Measurements from ENCODE around the gene LAMB4. TPM values are rescaled to one million over a fixed set of nuclear protein-coding genes. Genes with fewer than 3 reads are reported as not detected.

Gene LAMB4
- total RNA-seq, 2 experiments from 2014 or later, result 0.08 to 0.11 TPM

GRCh38 chr7:108007261-108007660, 122.9 kb downstream of the LAMB4 start:
- ChIA-PET CTCF (no interaction called here), POLR2A (no interaction called here)
- Histone ChIP-seq H3K4me3 (ENCODE audit: low read length) (no peak overlapping the region), H3K9me3 (ENCODE audit: control insufficient read depth in 1 of 2, insufficient read depth in 1 of 2, low read length in 2 of 2) (peaks cover 0 to 7% of the 10 kb centered on the region in 2 experiments), H3K4me1 (ENCODE audit: insufficient read depth, low read length) (peaks cover 16% of the 10 kb centered on the region), H3K27ac (ENCODE audit: low read depth in 1 of 2, low read length in 2 of 2) (no peak overlapping the region), H3K36me3 (ENCODE audit: insufficient read depth, low read length) (no peaks in the 10 kb centered on the region), H3K27me3 (ENCODE audit: control insufficient read depth in 1 of 2, insufficient read depth in 2 of 2, low read length in 2 of 2) (peaks cover 31 to 33% of the 10 kb centered on the region in 2 experiments)
- Mint-ChIP-seq H3K4me3 (no peak overlapping the region), H3K27me3 (peaks cover 59% of the 10 kb centered on the region), H3K36me3 (ENCODE audit: low read depth) (no peaks in the 10 kb centered on the region), H3K27ac (no peak overlapping the region), H3K4me1 (ENCODE audit: low read depth) (peaks cover 7% of the 10 kb centered on the region), H3K9me3 (no peaks in the 10 kb centered on the region)
- TF ChIP-seq, protein P1, sequence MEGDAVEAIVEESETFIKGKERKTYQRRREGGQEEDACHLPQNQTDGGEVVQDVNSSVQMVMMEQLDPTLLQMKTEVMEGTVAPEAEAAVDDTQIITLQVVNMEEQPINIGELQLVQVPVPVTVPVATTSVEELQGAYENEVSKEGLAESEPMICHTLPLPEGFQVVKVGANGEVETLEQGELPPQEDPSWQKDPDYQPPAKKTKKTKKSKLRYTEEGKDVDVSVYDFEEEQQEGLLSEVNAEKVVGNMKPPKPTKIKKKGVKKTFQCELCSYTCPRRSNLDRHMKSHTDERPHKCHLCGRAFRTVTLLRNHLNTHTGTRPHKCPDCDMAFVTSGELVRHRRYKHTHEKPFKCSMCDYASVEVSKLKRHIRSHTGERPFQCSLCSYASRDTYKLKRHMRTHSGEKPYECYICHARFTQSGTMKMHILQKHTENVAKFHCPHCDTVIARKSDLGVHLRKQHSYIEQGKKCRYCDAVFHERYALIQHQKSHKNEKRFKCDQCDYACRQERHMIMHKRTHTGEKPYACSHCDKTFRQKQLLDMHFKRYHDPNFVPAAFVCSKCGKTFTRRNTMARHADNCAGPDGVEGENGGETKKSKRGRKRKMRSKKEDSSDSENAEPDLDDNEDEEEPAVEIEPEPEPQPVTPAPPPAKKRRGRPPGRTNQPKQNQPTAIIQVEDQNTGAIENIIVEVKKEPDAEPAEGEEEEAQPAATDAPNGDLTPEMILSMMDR (IDR thresholded peaks at IDR 0.05), result no peak
- ATAC-seq (ENCODE audit: poor library complexity) (no peak), DNase-seq (no peak)
- intact Hi-C loops (cut with DNase I, micrococcal nuclease), result no loop called here

DNA sequence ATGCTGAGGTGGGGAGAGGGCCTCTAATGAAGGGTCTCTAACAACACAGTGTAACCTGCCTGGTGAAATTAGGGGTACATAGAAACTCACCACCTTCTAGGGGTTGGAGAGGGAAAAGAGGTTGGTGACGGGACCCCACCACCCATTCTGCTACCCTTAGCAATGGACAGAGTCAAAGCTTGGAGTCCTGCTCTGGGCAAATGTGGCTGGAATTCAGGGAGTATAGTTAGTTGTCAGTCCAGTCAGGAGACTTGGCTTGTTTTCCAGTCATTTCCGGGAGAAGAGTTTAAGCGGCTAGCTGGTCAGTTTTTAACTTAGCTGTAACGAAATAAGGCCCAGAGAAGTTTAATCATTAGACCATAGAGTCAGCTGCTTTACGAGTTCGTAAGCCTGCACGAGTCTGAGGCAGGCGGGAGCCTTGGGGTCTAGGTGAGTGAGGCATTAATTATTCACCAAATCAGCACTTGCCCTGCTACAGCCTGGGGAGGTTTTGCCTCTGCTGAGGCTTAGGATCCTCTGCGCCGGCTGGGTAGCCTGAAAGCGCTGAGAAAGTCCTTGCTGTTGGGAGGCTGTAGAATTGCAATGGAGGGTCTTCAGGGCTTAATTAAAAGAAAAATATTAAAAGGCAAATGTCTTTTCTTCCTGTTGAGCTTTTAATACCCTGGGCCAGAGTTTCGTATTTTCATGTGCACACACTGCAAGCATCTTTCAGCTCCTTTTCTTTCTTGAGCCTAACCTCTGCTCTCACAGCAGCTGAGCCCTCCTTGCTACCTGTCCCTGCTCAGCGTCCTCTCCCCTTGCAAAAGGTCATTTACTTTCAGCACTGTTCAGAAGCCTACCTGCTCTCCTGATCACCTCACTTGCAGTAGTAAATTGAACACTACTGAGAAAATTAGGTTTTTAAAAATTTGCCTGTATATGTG, 125.7 kb downstream of the LAMB4 start:
- POLR2A ChIA-PET, result no interaction called here
- no peaks in the 10 kb centered on the region for H3K9me3 Mint-ChIP-seq
- H3K4me3 Mint-ChIP-seq, result peak overlapping the region; percentile 77
- TF ChIP-seq, protein P1 (IDR thresholded peaks at IDR 0.05), result no peak
- Histone ChIP-seq H3K4me3 (ENCODE audit: low read length) (no peak overlapping the region), H3K4me1 (ENCODE audit: insufficient read depth, low read length) (peaks cover 28% of the 10 kb centered on the region), H3K27me3 (ENCODE audit: control insufficient read depth in 1 of 2, insufficient read depth in 2 of 2, low read length in 2 of 2) (peaks cover 45 to 54% of the 10 kb centered on the region in 2 experiments), H3K9me3 (ENCODE audit: control insufficient read depth in 1 of 2, insufficient read depth in 1 of 2, low read length in 2 of 2) (peaks cover 0 to 14% of the 10 kb centered on the region in 2 experiments), H3K27ac (ENCODE audit: low read depth in 1 of 2, low read length in 2 of 2) (no peak overlapping the region), H3K36me3 (ENCODE audit: insufficient read depth, low read length) (no peaks in the 10 kb centered on the region)
- intact Hi-C loops (cut with DNase I, micrococcal nuclease), result no loop called here
- DNase-seq (no peak), ATAC-seq (ENCODE audit: poor library complexity) (no peak)
- no peak overlapping the region for H3K27ac Mint-ChIP-seq
- CTCF ChIA-PET, result no interaction called here
- H3K36me3 Mint-ChIP-seq (ENCODE audit: low read depth), result no peaks in the 10 kb centered on the region
- H3K4me1 Mint-ChIP-seq (ENCODE audit: low read depth), result peaks cover 12% of the 10 kb centered on the region
- H3K27me3 Mint-ChIP-seq, result peaks cover 66% of the 10 kb centered on the region

GRCh38 chr7:108003599-108003935, 126.6 kb downstream of the LAMB4 start:
- peaks cover 71% of the 10 kb centered on the region for H3K27me3 Mint-ChIP-seq
- Histone ChIP-seq H3K36me3 (ENCODE audit: insufficient read depth, low read length) (no peaks in the 10 kb centered on the region), H3K27me3 (ENCODE audit: control insufficient read depth in 1 of 2, insufficient read depth in 2 of 2, low read length in 2 of 2) (peaks cover 42 to 50% of the 10 kb centered on the region in 2 experiments), H3K4me1 (ENCODE audit: insufficient read depth, low read length) (peaks cover 28% of the 10 kb centered on the region), H3K9me3 (ENCODE audit: control insufficient read depth in 1 of 2, insufficient read depth in 1 of 2, low read length in 2 of 2) (peaks cover 0 to 14% of the 10 kb centered on the region in 2 experiments), H3K4me3 (ENCODE audit: low read length) (no peak overlapping the region), H3K27ac (ENCODE audit: low read depth in 1 of 2, low read length in 2 of 2) (no peak overlapping the region)
- CTCF ChIA-PET, result no interaction called here
- POLR2A ChIA-PET, result no interaction called here
- no peaks in the 10 kb centered on the region for H3K9me3 Mint-ChIP-seq
- TF ChIP-seq, protein P1 (IDR thresholded peaks at IDR 0.05), result no peak
- DNase-seq, result no peak
- intact Hi-C loops (cut with DNase I, micrococcal nuclease), result no loop called here
- no peak overlapping the region for H3K27ac Mint-ChIP-seq
- H3K36me3 Mint-ChIP-seq (ENCODE audit: low read depth), result no peaks in the 10 kb centered on the region
- peak overlapping the region; percentile 77 for H3K4me3 Mint-ChIP-seq
- ATAC-seq (ENCODE audit: poor library complexity), result no peak
- H3K4me1 Mint-ChIP-seq (ENCODE audit: low read depth), result peaks cover 12% of the 10 kb centered on the region
